LNCaP clone FGC (cell line): ENCODE measurements around the gene TMEM164.

Experiments
- DNase-seq: peaks from one replicate; pipeline ENCODE4 v3.0.0-alpha.2; 2011; ENCODE audit warnings: low read depth
- H3K4me3 ChIP-seq: 2 replicates; pipeline ENCODE4 v1.5.1; 2011; ENCODE audit warnings: mild to moderate bottlenecking, low read depth, low read length, control low read depth
- CTCF ChIP-seq: IDR thresholded peaks from 2 replicates; pipeline ENCODE4 v1.5.1; 2012; ENCODE audit warnings: mild to moderate bottlenecking; ENCODE audit not compliant: control insufficient read depth, insufficient read depth; ENCODE audit errors: extremely low read depth

Gene TMEM164

DNA sequence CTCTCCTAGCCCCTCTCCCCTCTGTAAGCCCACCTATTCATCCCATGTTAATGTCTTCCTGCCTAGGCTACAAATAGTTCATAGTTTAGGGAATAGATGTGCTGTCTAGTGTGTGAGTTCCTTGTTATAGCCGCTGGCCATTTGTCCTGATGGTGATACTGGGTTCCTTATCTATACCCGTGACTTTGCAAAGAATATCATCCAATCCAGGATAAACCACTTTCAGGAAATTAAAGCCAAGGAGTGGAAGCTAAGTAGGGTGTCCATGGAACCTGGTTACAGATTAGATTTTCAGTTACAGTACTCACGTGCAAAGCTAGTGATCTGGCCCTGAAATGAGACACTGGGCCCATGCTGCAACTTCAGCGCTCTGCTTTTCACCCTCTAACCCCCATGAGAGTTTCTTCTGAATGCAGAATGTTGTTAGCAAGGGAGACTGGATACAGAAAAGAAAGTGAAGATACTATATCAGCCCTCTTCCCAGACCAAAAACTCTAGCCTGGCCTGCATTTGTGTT lies 111.4 kb downstream of the TMEM164 start:
- no peak for DNase-seq
- H3K4me3 ChIP-seq: no peak overlapping the region
- TF ChIP-seq CTCF: no peak

DNA sequence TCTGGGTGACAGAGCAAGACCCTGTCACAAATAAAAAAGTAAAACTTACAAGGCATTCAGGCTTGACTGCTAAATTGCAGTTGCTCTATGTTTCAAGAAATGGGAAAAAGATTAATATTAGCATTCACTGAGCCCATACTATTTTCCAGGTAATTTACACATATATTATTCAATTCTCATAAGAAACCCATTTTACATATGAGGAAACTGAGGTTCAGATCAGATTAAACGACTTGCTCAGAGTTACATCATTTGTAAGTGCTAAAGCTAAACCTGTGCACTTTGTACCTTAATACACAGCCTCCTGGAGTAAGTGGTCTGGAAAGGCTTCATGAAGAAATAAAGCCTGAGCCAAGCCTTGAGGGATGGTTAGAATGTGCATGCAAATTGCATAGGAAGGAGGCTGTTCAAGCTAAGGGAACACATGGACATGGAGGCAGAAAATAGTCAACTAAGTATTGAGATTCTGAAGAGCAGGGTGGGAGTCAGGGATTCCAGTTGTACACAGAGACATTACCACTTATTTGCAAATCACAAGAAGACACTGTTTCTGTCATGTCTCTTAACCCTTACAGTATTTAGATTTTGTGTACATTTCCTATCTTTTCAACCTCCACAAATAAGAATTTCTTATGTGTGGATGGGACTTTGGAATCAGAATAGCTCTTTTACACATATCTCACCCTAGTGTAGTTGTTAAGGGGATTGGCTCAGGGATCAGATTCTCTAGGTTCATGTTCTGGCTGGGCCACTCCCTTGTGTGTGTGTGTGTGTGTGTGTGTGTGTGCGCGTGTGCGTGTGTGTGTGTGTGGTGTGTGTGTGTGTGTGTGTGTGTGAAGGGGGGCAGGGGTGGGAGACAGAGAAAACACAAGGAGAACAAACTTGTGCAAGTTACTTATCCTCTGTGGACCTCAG lies 113.4 kb downstream of the TMEM164 start:
- H3K4me3 ChIP-seq: no peak overlapping the region
- DNase-seq: no peak
- no peak for TF ChIP-seq CTCF

DNA sequence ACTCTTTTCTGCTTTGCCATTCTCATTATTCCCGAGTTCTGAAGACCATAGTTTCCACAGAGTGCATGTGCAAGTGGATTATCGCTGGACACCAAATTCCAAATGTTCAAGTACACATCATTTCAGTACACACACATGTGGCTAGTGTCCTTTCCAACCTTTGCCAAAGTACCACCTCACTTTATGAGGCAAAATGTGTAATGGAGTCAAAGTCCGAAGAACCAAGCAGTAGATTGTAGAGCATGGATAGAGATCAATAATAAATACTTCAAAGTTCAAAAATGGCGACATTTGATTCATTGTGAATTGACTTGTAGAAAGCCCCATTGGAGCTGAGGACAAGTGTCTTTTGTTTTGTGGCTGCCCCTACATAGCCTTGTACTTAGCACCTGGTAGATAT lies 115.6 kb downstream of the TMEM164 start:
- no peak for TF ChIP-seq CTCF
- DNase-seq: no peak
- H3K4me3 ChIP-seq: no peak overlapping the region

- no peak for TF ChIP-seq CTCF
- no peak for DNase-seq
- no peak overlapping the region for H3K4me3 ChIP-seq
These were observed 116.6 kb downstream of the TMEM164 start for GRCh38 chrX:110119480-110119879.

GRCh38 chrX:110120025-110120424 lies 117.1 kb downstream of the TMEM164 start:
- peak; percentile 89 for DNase-seq
- H3K4me3 ChIP-seq: no peak overlapping the region
- no peak for TF ChIP-seq CTCF

DNA sequence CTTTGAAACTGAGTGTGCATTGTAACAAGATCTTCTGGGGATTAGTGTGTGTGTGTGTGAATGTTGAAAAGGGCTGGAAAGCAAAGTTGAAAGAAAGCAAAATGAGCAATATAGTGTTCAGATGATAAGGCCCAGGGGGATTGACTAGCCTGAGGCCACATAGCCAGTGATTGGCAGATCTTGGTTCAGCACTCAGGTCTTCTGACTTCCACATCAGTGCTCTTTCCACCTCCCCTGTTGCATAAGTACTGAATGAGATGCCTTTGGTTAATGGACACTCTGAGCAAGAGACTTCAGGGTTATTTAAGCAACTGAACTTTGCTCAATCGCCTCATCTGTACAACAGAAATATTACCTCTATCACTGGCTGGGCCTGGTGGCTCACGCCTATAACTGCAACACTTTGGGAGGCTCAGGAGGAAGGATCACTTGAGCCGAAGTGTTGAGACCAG lies 120.4 kb downstream of the TMEM164 start:
- no peak for DNase-seq
- H3K4me3 ChIP-seq: no peak overlapping the region
- no peak for TF ChIP-seq CTCF
